ENCODE measurements around the gene PPM1D.

DNA sequence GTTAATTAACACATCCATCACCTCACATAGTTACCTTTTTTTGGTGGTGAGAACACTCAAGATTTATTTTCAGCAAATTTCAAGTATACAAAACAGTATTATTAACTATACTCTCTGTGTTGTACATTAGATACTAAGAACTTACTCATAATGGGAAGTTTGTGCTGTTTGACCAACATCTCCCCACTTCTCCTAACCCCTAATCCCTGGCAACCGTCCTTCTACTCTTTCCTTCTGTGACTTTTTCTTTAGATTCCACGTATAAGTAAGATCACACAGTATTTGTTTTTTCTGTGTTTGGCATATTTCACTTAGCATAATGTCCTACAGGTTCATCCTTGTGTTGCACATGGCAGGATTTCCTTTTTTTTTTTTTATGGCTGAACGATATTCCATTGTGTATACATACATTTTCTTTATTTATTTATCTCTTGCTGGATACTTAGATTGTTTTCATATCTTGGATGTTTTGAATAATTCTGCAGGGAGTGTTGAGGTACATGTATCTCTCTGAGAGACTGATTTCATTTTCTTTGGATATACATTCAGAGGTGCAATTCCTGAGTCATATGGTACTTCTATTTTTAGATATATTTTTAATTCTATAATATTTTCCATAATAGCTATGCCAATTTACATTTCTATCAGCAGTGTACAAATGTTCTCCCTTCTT, 19.0 kb downstream of the PPM1D start:
- TF ChIP-seq, protein P1, sequence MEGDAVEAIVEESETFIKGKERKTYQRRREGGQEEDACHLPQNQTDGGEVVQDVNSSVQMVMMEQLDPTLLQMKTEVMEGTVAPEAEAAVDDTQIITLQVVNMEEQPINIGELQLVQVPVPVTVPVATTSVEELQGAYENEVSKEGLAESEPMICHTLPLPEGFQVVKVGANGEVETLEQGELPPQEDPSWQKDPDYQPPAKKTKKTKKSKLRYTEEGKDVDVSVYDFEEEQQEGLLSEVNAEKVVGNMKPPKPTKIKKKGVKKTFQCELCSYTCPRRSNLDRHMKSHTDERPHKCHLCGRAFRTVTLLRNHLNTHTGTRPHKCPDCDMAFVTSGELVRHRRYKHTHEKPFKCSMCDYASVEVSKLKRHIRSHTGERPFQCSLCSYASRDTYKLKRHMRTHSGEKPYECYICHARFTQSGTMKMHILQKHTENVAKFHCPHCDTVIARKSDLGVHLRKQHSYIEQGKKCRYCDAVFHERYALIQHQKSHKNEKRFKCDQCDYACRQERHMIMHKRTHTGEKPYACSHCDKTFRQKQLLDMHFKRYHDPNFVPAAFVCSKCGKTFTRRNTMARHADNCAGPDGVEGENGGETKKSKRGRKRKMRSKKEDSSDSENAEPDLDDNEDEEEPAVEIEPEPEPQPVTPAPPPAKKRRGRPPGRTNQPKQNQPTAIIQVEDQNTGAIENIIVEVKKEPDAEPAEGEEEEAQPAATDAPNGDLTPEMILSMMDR (IDR thresholded peaks at IDR 0.05) = no peak
- TF ChIP-seq JUND (IDR thresholded peaks at IDR 0.05) (no peak), EZH2phosphoT487 (IDR thresholded peaks at IDR 0.05; ENCODE audit: borderline replicate concordance, low read depth) (no peak), TAF1 (IDR thresholded peaks at IDR 0.05; ENCODE audit: borderline replicate concordance, low read depth, low read length) (no peak), POLR2AphosphoS5 (IDR thresholded peaks at IDR 0.05; ENCODE audit: low read depth, low read length) (no peak), GABPA (IDR thresholded peaks at IDR 0.05; ENCODE audit: low read depth) (no peak), SIN3A (IDR thresholded peaks at IDR 0.05; ENCODE audit: borderline replicate concordance, low read depth, low read length) (no peak), MXI1 (IDR thresholded peaks at IDR 0.05; ENCODE audit: low read depth, low read length) (no peak), GATA2 (CRISPR knock-in tag; IDR thresholded peaks at IDR 0.05) (no peak), YY1 (IDR thresholded peaks at IDR 0.05; ENCODE audit: low read depth) (no peak), EP300 (IDR thresholded peaks at IDR 0.05; ENCODE audit: borderline replicate concordance in 1 of 2, low read depth in 1 of 2, low read length in 1 of 2) (no peak), FOXM1 (IDR thresholded peaks at IDR 0.05; ENCODE audit: low read depth) (no peak)
- TF ChIP-seq, protein P2, sequence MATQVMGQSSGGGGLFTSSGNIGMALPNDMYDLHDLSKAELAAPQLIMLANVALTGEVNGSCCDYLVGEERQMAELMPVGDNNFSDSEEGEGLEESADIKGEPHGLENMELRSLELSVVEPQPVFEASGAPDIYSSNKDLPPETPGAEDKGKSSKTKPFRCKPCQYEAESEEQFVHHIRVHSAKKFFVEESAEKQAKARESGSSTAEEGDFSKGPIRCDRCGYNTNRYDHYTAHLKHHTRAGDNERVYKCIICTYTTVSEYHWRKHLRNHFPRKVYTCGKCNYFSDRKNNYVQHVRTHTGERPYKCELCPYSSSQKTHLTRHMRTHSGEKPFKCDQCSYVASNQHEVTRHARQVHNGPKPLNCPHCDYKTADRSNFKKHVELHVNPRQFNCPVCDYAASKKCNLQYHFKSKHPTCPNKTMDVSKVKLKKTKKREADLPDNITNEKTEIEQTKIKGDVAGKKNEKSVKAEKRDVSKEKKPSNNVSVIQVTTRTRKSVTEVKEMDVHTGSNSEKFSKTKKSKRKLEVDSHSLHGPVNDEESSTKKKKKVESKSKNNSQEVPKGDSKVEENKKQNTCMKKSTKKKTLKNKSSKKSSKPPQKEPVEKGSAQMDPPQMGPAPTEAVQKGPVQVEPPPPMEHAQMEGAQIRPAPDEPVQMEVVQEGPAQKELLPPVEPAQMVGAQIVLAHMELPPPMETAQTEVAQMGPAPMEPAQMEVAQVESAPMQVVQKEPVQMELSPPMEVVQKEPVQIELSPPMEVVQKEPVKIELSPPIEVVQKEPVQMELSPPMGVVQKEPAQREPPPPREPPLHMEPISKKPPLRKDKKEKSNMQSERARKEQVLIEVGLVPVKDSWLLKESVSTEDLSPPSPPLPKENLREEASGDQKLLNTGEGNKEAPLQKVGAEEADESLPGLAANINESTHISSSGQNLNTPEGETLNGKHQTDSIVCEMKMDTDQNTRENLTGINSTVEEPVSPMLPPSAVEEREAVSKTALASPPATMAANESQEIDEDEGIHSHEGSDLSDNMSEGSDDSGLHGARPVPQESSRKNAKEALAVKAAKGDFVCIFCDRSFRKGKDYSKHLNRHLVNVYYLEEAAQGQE (IDR thresholded peaks at IDR 0.05; ENCODE audit: low read depth, low read length) = no peak
- TF ChIP-seq, protein P3, sequence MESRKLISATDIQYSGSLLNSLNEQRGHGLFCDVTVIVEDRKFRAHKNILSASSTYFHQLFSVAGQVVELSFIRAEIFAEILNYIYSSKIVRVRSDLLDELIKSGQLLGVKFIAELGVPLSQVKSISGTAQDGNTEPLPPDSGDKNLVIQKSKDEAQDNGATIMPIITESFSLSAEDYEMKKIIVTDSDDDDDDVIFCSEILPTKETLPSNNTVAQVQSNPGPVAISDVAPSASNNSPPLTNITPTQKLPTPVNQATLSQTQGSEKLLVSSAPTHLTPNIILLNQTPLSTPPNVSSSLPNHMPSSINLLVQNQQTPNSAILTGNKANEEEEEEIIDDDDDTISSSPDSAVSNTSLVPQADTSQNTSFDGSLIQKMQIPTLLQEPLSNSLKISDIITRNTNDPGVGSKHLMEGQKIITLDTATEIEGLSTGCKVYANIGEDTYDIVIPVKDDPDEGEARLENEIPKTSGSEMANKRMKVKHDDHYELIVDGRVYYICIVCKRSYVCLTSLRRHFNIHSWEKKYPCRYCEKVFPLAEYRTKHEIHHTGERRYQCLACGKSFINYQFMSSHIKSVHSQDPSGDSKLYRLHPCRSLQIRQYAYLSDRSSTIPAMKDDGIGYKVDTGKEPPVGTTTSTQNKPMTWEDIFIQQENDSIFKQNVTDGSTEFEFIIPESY (IDR thresholded peaks at IDR 0.05; ENCODE audit: borderline replicate concordance, low read depth) = no peak

Data from SK-N-SH (cell line).